Type B pancreatic cell (in vitro differentiated cells): ENCODE results near the gene CD8A. TPM values are rescaled to one million over a fixed set of nuclear protein-coding genes. Genes with fewer than 3 reads are reported as not detected.

Experiments
- DNase-seq: peaks from one replicate; pipeline ENCODE4 v3.0.0; 2021; ENCODE audit warnings: mixed read lengths; ENCODE audit not compliant: unreplicated experiment; ENCODE audit errors: extremely low spot score
- H3K27ac Mint-ChIP-seq: 2 replicates; pipeline ENCODE4 v1.8.0; 2021; ENCODE audit warnings: mild to moderate bottlenecking, mixed read lengths
- H3K27me3 Mint-ChIP-seq: 2 replicates; pipeline ENCODE4 v1.8.0; 2021; ENCODE audit warnings: mixed read lengths
- H3K36me3 Mint-ChIP-seq: 2 replicates; pipeline ENCODE4 v1.8.0; 2021; ENCODE audit warnings: mixed read lengths
- H3K4me1 Mint-ChIP-seq: one replicate; pipeline ENCODE4 v1.8.0; 2021; ENCODE audit warnings: mixed read lengths; ENCODE audit not compliant: unreplicated experiment
- H3K4me3 Mint-ChIP-seq: 2 replicates; pipeline ENCODE4 v1.8.0; 2021; ENCODE audit warnings: mild to moderate bottlenecking, mixed read lengths
- H3K9me3 Mint-ChIP-seq: 2 replicates; pipeline ENCODE4 v1.8.0; 2021; ENCODE audit warnings: mixed read lengths
- total RNA-seq: library from RNA; stranded (reverse); gene quantifications from 2 replicates; pipeline ENCODE4 v1.2.1, GENCODE V29; 2021; ENCODE audit warnings: low replicate concordance
- TF ChIP-seq, protein P1 (sequence below): fragments of 200-600 bp; sonication (generic); conservative IDR thresholded peaks from 2 replicates; pipeline ENCODE4 v1.5.0; 2021; ENCODE audit warnings: antibody characterized with exemption, mild to moderate bottlenecking

The CD8A gene
- total RNA-seq, 1 donor from 2014 or later = 0.34 TPM

DNA sequence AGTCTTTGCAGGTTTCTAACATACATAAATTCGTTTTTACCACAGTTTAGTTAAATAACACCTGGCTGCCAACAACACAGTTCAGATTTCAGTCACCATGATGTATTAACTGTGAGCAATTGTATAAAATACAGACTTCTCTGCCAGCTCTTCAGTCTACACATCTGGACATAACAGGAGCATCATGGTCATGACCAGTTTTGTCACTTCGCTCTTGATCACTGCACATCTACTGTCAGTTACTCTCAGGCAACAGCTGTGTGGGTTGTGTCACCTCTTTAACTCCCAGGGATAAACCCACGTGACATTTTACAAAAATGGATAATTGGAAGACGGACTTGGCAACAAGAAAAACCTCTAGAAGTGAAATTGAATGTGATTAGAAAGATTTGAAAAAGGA, 30.3 kb downstream of the CD8A start:
- no peak for DNase-seq
- no peaks in the 10 kb centered on the region for H3K27me3 Mint-ChIP-seq
- H3K9me3 Mint-ChIP-seq = no peaks in the 10 kb centered on the region
- H3K27ac Mint-ChIP-seq = no peak overlapping the region
- peaks cover 7% of the 10 kb centered on the region for H3K4me1 Mint-ChIP-seq
- H3K4me3 Mint-ChIP-seq = no peak overlapping the region
- TF ChIP-seq, protein P1, sequence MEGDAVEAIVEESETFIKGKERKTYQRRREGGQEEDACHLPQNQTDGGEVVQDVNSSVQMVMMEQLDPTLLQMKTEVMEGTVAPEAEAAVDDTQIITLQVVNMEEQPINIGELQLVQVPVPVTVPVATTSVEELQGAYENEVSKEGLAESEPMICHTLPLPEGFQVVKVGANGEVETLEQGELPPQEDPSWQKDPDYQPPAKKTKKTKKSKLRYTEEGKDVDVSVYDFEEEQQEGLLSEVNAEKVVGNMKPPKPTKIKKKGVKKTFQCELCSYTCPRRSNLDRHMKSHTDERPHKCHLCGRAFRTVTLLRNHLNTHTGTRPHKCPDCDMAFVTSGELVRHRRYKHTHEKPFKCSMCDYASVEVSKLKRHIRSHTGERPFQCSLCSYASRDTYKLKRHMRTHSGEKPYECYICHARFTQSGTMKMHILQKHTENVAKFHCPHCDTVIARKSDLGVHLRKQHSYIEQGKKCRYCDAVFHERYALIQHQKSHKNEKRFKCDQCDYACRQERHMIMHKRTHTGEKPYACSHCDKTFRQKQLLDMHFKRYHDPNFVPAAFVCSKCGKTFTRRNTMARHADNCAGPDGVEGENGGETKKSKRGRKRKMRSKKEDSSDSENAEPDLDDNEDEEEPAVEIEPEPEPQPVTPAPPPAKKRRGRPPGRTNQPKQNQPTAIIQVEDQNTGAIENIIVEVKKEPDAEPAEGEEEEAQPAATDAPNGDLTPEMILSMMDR = no peak
- H3K36me3 Mint-ChIP-seq = peaks cover 30% of the 10 kb centered on the region

- TF ChIP-seq, protein P1 = no peak
- Mint-ChIP-seq H3K4me3 (no peak overlapping the region), H3K27me3 (no peaks in the 10 kb centered on the region), H3K9me3 (no peaks in the 10 kb centered on the region), H3K4me1 (peaks cover 4% of the 10 kb centered on the region), H3K36me3 (peaks cover 31% of the 10 kb centered on the region), H3K27ac (no peak overlapping the region)
- DNase-seq = no peak
Observed at GRCh38 chr2:86758405-86758804, 32.3 kb downstream of the CD8A start.

DNA sequence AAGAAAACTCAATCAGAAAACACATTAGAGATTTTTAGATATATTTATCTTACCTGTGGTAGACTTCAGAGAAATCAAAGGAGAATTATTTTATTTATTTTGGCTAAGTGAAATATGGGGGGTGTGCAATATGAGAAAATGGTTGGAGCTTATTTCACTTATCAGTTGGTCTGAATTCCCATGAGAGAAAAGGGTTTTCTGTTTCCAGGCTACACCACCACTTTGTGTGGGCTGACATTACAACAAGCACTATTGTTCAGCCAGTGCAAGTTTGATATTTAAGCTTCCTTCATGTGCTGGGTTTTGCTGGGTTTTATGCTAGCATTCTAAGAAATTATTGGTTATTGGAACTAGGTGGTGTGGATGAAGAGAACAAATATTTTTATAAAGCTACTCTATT, 37.1 kb downstream of the CD8A start:
- H3K36me3 Mint-ChIP-seq = peaks cover 54% of the 10 kb centered on the region
- no peaks in the 10 kb centered on the region for H3K27me3 Mint-ChIP-seq
- peaks cover 11% of the 10 kb centered on the region for H3K9me3 Mint-ChIP-seq
- H3K4me1 Mint-ChIP-seq = peaks cover 4% of the 10 kb centered on the region
- DNase-seq = no peak
- H3K27ac Mint-ChIP-seq = no peak overlapping the region
- no peak overlapping the region for H3K4me3 Mint-ChIP-seq
- TF ChIP-seq, protein P1 = no peak

GRCh38 chr2:86752934-86753333, 37.8 kb downstream of the CD8A start:
- Mint-ChIP-seq H3K4me3 (no peak overlapping the region), H3K27me3 (no peaks in the 10 kb centered on the region), H3K4me1 (peaks cover 5% of the 10 kb centered on the region), H3K36me3 (peaks cover 54% of the 10 kb centered on the region), H3K9me3 (peaks cover 11% of the 10 kb centered on the region), H3K27ac (no peak overlapping the region)
- no peak for DNase-seq
- TF ChIP-seq, protein P1 = no peak

GRCh38 chr2:86751778-86752177, 38.9 kb downstream of the CD8A start:
- no peak for DNase-seq
- TF ChIP-seq, protein P1 = no peak
- Mint-ChIP-seq H3K4me3 (no peak overlapping the region), H3K4me1 (peaks cover 8% of the 10 kb centered on the region), H3K27me3 (no peaks in the 10 kb centered on the region), H3K36me3 (peaks cover 52% of the 10 kb centered on the region), H3K9me3 (peaks cover 11% of the 10 kb centered on the region), H3K27ac (no peak overlapping the region)
